GM11168 (cell line): ENCODE measurements around the gene PSMF1.

Experiments used
- in situ Hi-C: fragments of 300-500 bp; cut with MboI; formaldehyde crosslinking; loops from one replicate; pipeline ENCODE4 v1.12.0; 2022; ENCODE audit warnings: low sequenced_read_pairs; ENCODE audit not compliant: unreplicated experiment

The PSMF1 gene

GRCh38 chr20:1118336-1119127, at the start of gene PSMF1:
PSMF1 (plus strand) TSS chr20:1118602; CDS start chr20:1118774, 172 bp downstream.
- in situ Hi-C loops, result loop anchor here (10.0 kb wide), 1 partner anchor 304 kb away; no protein-coding TSS in a partner anchor

GRCh38 chr20:1072258-1072657, 46.1 kb upstream of the PSMF1 start:
- in situ Hi-C loops, result no loop called here

- in situ Hi-C loops, result no loop called here
These were observed 42.8 kb upstream of the PSMF1 start for GRCh38 chr20:1075616-1076015.

- in situ Hi-C loops, result no loop called here
These were observed 36.5 kb upstream of the PSMF1 start for GRCh38 chr20:1081891-1082290.

GRCh38 chr20:1083431-1084080, 34.8 kb upstream of the PSMF1 start:
- in situ Hi-C loops, result no loop called here

GRCh38 chr20:1085492-1086276, 32.7 kb upstream of the PSMF1 start:
- in situ Hi-C loops, result no loop called here

- in situ Hi-C loops, result no loop called here
These were observed 31.9 kb upstream of the PSMF1 start for GRCh38 chr20:1086277-1087213.

GRCh38 chr20:1087311-1087905, 31.0 kb upstream of the PSMF1 start:
- in situ Hi-C loops, result no loop called here

GRCh38 chr20:1094751-1095150, 23.7 kb upstream of the PSMF1 start:
- in situ Hi-C loops, result no loop called here

GRCh38 chr20:1101533-1101932, 16.9 kb upstream of the PSMF1 start:
- in situ Hi-C loops, result no loop called here

- in situ Hi-C loops, result no loop called here
These were observed 16.4 kb upstream of the PSMF1 start for GRCh38 chr20:1102016-1102415.

- in situ Hi-C loops, result no loop called here
These were observed 14.7 kb upstream of the PSMF1 start for GRCh38 chr20:1103751-1104150.

GRCh38 chr20:1105599-1106194, 12.7 kb upstream of the PSMF1 start:
- in situ Hi-C loops, result no loop called here

- in situ Hi-C loops, result no loop called here
These were observed 11.2 kb upstream of the PSMF1 start for GRCh38 chr20:1107176-1107575.

- in situ Hi-C loops, result no loop called here
These were observed 9.9 kb upstream of the PSMF1 start for GRCh38 chr20:1108437-1108920.

GRCh38 chr20:1112908-1113307, 5.5 kb upstream of the PSMF1 start:
- in situ Hi-C loops, result loop anchor here (10.0 kb wide), 1 partner anchor 298 kb away; no protein-coding TSS in a partner anchor

GRCh38 chr20:1118004-1118335, 432 bp upstream of the PSMF1 start:
- in situ Hi-C loops, result loop anchor here (10.0 kb wide), 1 partner anchor 303 kb away; no protein-coding TSS in a partner anchor

GRCh38 chr20:1119128-1119505, 715 bp downstream of the PSMF1 start:
- in situ Hi-C loops, result loop anchor here (10.0 kb wide), 1 partner anchor 304 kb away; no protein-coding TSS in a partner anchor

GRCh38 chr20:1119524-1119923, 1.1 kb downstream of the PSMF1 start:
- in situ Hi-C loops, result loop anchor here (10.0 kb wide), 1 partner anchor 305 kb away; no protein-coding TSS in a partner anchor
